ENCODE results near the gene OPCML.

- TF ChIP-seq, protein P1, sequence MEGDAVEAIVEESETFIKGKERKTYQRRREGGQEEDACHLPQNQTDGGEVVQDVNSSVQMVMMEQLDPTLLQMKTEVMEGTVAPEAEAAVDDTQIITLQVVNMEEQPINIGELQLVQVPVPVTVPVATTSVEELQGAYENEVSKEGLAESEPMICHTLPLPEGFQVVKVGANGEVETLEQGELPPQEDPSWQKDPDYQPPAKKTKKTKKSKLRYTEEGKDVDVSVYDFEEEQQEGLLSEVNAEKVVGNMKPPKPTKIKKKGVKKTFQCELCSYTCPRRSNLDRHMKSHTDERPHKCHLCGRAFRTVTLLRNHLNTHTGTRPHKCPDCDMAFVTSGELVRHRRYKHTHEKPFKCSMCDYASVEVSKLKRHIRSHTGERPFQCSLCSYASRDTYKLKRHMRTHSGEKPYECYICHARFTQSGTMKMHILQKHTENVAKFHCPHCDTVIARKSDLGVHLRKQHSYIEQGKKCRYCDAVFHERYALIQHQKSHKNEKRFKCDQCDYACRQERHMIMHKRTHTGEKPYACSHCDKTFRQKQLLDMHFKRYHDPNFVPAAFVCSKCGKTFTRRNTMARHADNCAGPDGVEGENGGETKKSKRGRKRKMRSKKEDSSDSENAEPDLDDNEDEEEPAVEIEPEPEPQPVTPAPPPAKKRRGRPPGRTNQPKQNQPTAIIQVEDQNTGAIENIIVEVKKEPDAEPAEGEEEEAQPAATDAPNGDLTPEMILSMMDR (IDR thresholded peaks at IDR 0.05) = no peak
- TF ChIP-seq POLR2A (IDR thresholded peaks at IDR 0.05) = no peak
These were observed 1079.7 kb downstream of the OPCML start for GRCh38 chr11:132452616-132453015.

All from lower leg skin (tissue), 3 donors.